HG03108 (cell line): ENCODE measurements around the gene ABI3BP.

ENCODE experiments used
- ATAC-seq: cut with Tn5 transposase; IDR thresholded peaks from one replicate; pipeline ENCODE4 v1.9.1; 2021; ENCODE audit warnings: moderate library complexity; ENCODE audit not compliant: unreplicated experiment

ABI3BP gene

GRCh38 chr3:100891827-100892226, 101.4 kb downstream of the ABI3BP start:
- ATAC-seq: no peak

GRCh38 chr3:100891033-100891432, 102.2 kb downstream of the ABI3BP start:
- ATAC-seq: no peak

- ATAC-seq: no peak
Observed at GRCh38 chr3:100888881-100889280, 104.3 kb downstream of the ABI3BP start.

GRCh38 chr3:100882571-100882984, 110.6 kb downstream of the ABI3BP start:
- ATAC-seq: no peak

GRCh38 chr3:100880845-100881244, 112.4 kb downstream of the ABI3BP start:
- ATAC-seq: no peak

- ATAC-seq: no peak
Observed at GRCh38 chr3:100880072-100880471, 113.1 kb downstream of the ABI3BP start.

- ATAC-seq: no peak
Observed at GRCh38 chr3:100879195-100879810, 113.9 kb downstream of the ABI3BP start.

- ATAC-seq: no peak
Observed at GRCh38 chr3:100877286-100877685, 115.9 kb downstream of the ABI3BP start.

- no peak for ATAC-seq
Observed at GRCh38 chr3:100875239-100875638, 118.0 kb downstream of the ABI3BP start.

GRCh38 chr3:100873611-100874010, 119.6 kb downstream of the ABI3BP start:
- ATAC-seq: no peak

- ATAC-seq: no peak
Observed at GRCh38 chr3:100871306-100871705, 121.9 kb downstream of the ABI3BP start.

- no peak for ATAC-seq
Observed at GRCh38 chr3:100869787-100870186, 123.4 kb downstream of the ABI3BP start.

- ATAC-seq: no peak
Observed at GRCh38 chr3:100868894-100869293, 124.3 kb downstream of the ABI3BP start.

- no peak for ATAC-seq
Observed at GRCh38 chr3:100868096-100868495, 125.1 kb downstream of the ABI3BP start.

GRCh38 chr3:100865442-100865841, 127.8 kb downstream of the ABI3BP start:
- ATAC-seq: no peak

- ATAC-seq: no peak
Observed at GRCh38 chr3:100864471-100865250, 128.6 kb downstream of the ABI3BP start.

- ATAC-seq: no peak
Observed at GRCh38 chr3:100857863-100858262, 135.4 kb downstream of the ABI3BP start.

- ATAC-seq: no peak
Observed at GRCh38 chr3:100856821-100857220, 136.4 kb downstream of the ABI3BP start.

GRCh38 chr3:100852840-100853239, 140.4 kb downstream of the ABI3BP start:
- no peak for ATAC-seq

GRCh38 chr3:100850701-100851100, 142.5 kb downstream of the ABI3BP start:
- no peak for ATAC-seq

GRCh38 chr3:100850156-100850555, 143.1 kb downstream of the ABI3BP start:
- ATAC-seq: no peak
